ENCODE results near the gene STEAP1. TPM values are rescaled to one million over a fixed set of nuclear protein-coding genes. Genes with fewer than 3 reads are reported as not detected.

The STEAP1 gene
- total RNA-seq, 4 donors from 2014 or later: 2.0 to 6.6 (median 3.9) TPM

DNA sequence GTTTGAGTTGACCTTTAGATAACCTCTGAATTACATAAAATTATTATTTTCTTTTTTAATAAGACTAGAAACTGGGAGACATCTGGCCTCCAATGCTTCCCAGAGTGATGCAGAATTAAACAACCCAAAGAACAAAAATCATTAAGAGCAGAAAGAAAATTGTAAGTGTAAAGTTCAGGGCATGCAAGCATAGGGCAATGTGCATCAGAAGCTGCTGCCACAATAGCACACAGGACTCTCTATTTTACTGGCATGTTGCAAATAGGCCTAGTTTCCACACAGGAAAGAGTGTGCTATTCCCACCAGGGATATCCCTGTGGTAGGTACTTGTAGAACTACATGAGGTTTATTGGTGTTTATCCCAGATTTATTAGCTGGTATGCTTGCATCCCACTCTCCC lies 36.7 kb downstream of the STEAP1 start:
- H3K9me3 ChIP-seq: no peaks in the 10 kb centered on the region
- no peak overlapping the region for H3K27ac ChIP-seq
- H3K27me3 ChIP-seq: no peaks in the 10 kb centered on the region
- no peaks in the 10 kb centered on the region for H3K36me3 ChIP-seq
- H3K4me3 ChIP-seq: no peak overlapping the region
- DNase-seq: no peak
- H3K4me1 ChIP-seq: peaks cover 0 to 5% (median 0%) of the 10 kb centered on the region in 4 donors
- TF ChIP-seq, protein P1, sequence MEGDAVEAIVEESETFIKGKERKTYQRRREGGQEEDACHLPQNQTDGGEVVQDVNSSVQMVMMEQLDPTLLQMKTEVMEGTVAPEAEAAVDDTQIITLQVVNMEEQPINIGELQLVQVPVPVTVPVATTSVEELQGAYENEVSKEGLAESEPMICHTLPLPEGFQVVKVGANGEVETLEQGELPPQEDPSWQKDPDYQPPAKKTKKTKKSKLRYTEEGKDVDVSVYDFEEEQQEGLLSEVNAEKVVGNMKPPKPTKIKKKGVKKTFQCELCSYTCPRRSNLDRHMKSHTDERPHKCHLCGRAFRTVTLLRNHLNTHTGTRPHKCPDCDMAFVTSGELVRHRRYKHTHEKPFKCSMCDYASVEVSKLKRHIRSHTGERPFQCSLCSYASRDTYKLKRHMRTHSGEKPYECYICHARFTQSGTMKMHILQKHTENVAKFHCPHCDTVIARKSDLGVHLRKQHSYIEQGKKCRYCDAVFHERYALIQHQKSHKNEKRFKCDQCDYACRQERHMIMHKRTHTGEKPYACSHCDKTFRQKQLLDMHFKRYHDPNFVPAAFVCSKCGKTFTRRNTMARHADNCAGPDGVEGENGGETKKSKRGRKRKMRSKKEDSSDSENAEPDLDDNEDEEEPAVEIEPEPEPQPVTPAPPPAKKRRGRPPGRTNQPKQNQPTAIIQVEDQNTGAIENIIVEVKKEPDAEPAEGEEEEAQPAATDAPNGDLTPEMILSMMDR (IDR thresholded peaks at IDR 0.05): no peak
- no peak for TF ChIP-seq POLR2A (IDR thresholded peaks at IDR 0.05)

DNA sequence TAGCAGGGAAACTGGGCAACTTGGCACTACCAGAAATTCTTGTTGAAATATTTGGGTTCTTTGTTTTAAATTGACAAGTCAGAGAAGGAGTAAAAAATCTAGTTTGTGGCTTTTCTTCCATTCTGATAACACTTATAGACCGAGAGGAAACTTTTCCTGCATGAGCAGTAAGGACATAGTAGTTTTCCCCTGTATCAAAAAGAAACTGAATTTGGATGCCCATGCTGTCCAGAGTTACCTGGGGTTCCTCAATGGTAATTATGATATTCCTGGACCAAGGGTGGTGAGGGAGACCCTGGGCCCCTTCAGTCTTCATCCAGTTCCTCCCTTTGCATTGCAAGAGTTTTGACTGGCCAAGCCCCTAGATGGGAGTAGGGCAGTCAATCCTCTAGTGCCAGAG lies 37.4 kb downstream of the STEAP1 start:
- no peak for DNase-seq
- Histone ChIP-seq H3K27ac (no peak overlapping the region), H3K9me3 (no peaks in the 10 kb centered on the region), H3K36me3 (no peaks in the 10 kb centered on the region), H3K27me3 (no peaks in the 10 kb centered on the region), H3K4me3 (no peak overlapping the region), H3K4me1 (peaks cover 0 to 5% (median 0%) of the 10 kb centered on the region in 4 donors)
- TF ChIP-seq, protein P1 (IDR thresholded peaks at IDR 0.05): no peak
- TF ChIP-seq POLR2A (IDR thresholded peaks at IDR 0.05): no peak

DNA sequence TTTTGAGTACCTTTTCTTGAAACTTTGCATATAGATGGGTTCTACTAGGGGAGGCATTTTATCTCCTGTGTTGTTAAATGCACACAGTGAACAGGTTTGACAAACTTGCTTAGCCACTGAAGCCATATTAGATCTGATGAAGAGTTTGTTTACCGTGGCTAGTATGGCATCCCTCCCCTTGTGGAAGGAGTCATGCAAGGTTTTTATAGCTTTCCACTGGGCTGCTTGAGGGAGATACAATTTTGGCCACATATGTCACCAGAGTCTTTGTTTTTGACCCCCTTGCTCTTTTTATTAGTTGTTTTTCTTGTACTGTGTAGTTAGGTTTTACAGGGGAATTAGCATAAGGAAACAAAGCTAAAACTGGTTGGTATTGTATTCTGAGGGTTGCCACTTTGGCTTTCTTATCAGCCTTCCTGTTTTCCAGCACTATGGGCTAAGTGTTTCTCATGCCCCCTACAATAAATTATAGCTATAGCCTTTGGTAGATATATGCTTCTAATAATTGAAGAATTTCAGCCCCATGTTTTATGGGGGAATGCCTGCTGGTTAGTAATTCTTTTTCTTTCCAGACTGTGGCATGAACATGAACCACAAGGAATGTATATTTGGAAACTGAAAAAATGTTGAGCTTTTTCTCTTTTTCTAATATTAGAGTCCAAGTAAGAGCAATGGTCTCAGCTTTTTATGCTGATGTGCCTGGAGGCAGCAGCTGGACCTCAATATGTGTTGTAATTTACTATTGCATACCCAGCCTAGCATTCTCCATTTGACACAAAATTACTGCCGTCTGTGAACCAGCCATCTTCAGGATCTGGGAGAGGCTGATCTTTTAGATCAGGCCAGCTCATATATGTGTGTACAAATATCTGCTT lies 38.8 kb downstream of the STEAP1 start:
- Histone ChIP-seq H3K4me3 (no peak overlapping the region), H3K27me3 (no peaks in the 10 kb centered on the region), H3K4me1 (peaks cover 0 to 3% (median 0%) of the 10 kb centered on the region in 4 donors), H3K36me3 (no peaks in the 10 kb centered on the region), H3K9me3 (no peaks in the 10 kb centered on the region), H3K27ac (no peak overlapping the region)
- no peak for DNase-seq
- TF ChIP-seq POLR2A (IDR thresholded peaks at IDR 0.05): no peak
- TF ChIP-seq, protein P1 (IDR thresholded peaks at IDR 0.05): no peak

DNA sequence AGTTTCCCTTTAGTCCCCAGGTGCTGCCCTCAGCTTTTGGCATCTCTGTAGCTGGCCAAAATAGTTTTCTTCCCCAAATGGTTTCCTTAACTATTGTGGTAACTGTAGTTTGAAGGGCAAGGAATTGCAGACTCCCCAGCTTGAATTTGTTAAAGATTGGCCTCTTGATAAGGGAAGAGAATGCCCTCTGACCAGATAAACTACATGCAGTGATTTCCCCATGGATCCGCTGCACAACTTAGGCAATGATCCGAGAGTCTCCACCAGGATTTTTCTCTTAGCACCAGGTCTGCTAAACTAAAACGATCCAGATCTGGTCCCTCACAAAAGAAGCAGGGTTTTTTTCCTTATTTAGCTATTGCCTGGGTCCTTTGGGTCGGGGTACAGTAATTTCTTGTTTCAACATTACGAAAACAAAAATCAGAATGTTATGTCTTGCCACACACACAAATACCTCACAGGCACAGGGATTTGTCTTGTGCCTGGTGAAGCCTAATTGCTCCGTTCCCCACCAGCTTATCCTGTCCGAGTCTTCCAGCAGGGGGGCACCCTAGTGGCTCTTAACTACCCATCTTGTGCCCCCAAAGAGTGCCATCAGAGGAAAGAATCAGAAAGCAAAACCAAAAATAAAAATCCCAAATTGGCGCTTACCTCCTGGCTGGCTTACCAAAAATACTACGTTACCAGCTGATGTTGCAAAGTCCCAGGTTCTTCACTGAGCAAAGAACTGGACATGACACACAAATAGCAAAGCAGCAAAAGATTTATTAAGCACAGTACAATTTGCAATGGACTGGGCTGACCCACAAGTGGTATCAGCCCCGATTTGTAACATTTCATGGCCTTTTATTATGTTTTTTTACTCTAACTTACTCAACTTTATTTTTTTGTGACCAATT lies 40.9 kb downstream of the STEAP1 start:
- no peak for DNase-seq
- H3K27me3 ChIP-seq: no peaks in the 10 kb centered on the region
- H3K36me3 ChIP-seq: no peaks in the 10 kb centered on the region
- H3K27ac ChIP-seq: no peak overlapping the region
- H3K9me3 ChIP-seq: no peaks in the 10 kb centered on the region
- no peaks in the 10 kb centered on the region for H3K4me1 ChIP-seq
- no peak overlapping the region for H3K4me3 ChIP-seq
- TF ChIP-seq, protein P1 (IDR thresholded peaks at IDR 0.05): no peak
- no peak for TF ChIP-seq POLR2A (IDR thresholded peaks at IDR 0.05)

DNA sequence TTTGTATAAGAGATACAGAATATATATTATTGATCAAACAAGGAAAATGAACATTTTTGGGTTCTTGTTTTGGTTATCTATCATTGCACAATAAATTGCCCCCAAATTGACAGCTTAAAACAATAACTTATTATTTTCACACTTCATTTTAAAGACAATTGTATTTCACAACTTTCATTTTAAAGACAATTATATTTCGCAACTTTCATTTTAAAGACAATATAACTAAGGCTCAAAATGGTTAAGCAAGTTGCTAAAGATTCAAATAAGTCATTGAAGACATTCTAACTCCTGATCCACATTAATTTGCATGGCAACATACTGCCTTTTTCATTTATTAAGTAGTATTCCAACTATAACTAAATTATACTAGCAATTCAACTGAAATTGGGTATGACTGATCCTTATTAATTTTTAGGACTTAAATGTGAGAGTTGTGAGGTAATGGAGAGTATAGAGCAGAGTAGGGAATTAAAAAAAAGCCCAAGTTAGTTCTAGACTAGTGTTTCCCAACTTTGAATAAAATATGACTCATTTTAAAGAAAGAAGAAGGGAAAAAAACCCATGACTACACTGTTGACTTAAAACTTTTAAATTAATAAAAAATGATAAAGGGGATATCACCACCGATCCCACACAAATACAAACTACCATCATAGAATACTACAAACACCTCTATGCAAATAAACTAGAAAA lies 47.4 kb downstream of the STEAP1 start:
- Histone ChIP-seq H3K9me3 (no peaks in the 10 kb centered on the region), H3K27me3 (no peaks in the 10 kb centered on the region), H3K36me3 (no peaks in the 10 kb centered on the region), H3K4me3 (no peak overlapping the region), H3K27ac (no peak overlapping the region), H3K4me1 (no peaks in the 10 kb centered on the region)
- TF ChIP-seq, protein P1 (IDR thresholded peaks at IDR 0.05): no peak
- no peak for TF ChIP-seq POLR2A (IDR thresholded peaks at IDR 0.05)
- no peak for DNase-seq

All from Peyer's patch (tissue), 4 donors.